Left kidney (tissue), 2 donors: ENCODE measurements around the gene HPSE2. TPM values are rescaled to one million over a fixed set of nuclear protein-coding genes. Genes with fewer than 3 reads are reported as not detected.
"Not testable (repeated sequence)": the region's sequence is repeated elsewhere in the genome, so short reads cannot be mapped to it uniquely, and the experiment has no call there.

ENCODE experiments used
- DNase-seq: peaks from one replicate; pipeline ENCODE4 v3.0.0-alpha.2; 2013
- polyA plus RNA-seq: library from polyadenylated mRNA; unstranded; fragments of 120-200 nt; gene quantifications from one replicate; pipeline ENCODE4 v1.2.1, GENCODE V29; 2013; ENCODE audit not compliant: insufficient read length

HPSE2 gene
- polyA plus RNA-seq, 1 donor = 0.81 TPM

GRCh38 chr10:98563811-98564210 is 671.8 kb downstream of the HPSE2 start:
- DNase-seq = no peak

GRCh38 chr10:98560565-98560964 is 675.1 kb downstream of the HPSE2 start:
- DNase-seq = no peak

- no peak for DNase-seq
These were observed 679.6 kb downstream of the HPSE2 start for GRCh38 chr10:98556061-98556460.

- DNase-seq = no peak
These were observed 680.5 kb downstream of the HPSE2 start for GRCh38 chr10:98555021-98555619.

- DNase-seq = not testable (repeated sequence)
These were observed 694.1 kb downstream of the HPSE2 start for GRCh38 chr10:98541561-98541960.

GRCh38 chr10:98539578-98539977 is 696.1 kb downstream of the HPSE2 start:
- DNase-seq = no peak

- peak; percentile 13 for DNase-seq
These were observed 697.2 kb downstream of the HPSE2 start for GRCh38 chr10:98538472-98538871.

GRCh38 chr10:98536551-98536950 is 699.1 kb downstream of the HPSE2 start:
- DNase-seq = no peak

- DNase-seq = no peak
These were observed 701.8 kb downstream of the HPSE2 start for GRCh38 chr10:98533746-98534445.

GRCh38 chr10:98533241-98533640 is 702.4 kb downstream of the HPSE2 start:
- DNase-seq = no peak

GRCh38 chr10:98528805-98529183 is 706.9 kb downstream of the HPSE2 start:
- DNase-seq = no peak

- DNase-seq = no peak
These were observed 707.4 kb downstream of the HPSE2 start for GRCh38 chr10:98528166-98528804.

GRCh38 chr10:98525969-98526368 is 709.7 kb downstream of the HPSE2 start:
- no peak for DNase-seq

- no peak for DNase-seq
These were observed 711.5 kb downstream of the HPSE2 start for GRCh38 chr10:98524124-98524523.

GRCh38 chr10:98519841-98520240 is 715.8 kb downstream of the HPSE2 start:
- DNase-seq = no peak

GRCh38 chr10:98517672-98518071 is 718.0 kb downstream of the HPSE2 start:
- no peak for DNase-seq

GRCh38 chr10:98516352-98516751 is 719.3 kb downstream of the HPSE2 start:
- no peak for DNase-seq

- DNase-seq = no peak
These were observed 721.9 kb downstream of the HPSE2 start for GRCh38 chr10:98513704-98514103.

GRCh38 chr10:98511876-98512275 is 723.8 kb downstream of the HPSE2 start:
- peak; percentile 12 for DNase-seq

- DNase-seq = no peak
These were observed 725.1 kb downstream of the HPSE2 start for GRCh38 chr10:98510412-98510995.

GRCh38 chr10:98509745-98510144 is 725.9 kb downstream of the HPSE2 start:
- DNase-seq = no peak

- DNase-seq = not testable (repeated sequence)
These were observed 733.1 kb downstream of the HPSE2 start for GRCh38 chr10:98502535-98502934.

GRCh38 chr10:98492763-98493162 is 742.9 kb downstream of the HPSE2 start:
- DNase-seq = no peak
